Caco-2 (cell line): Measurements from ENCODE around the gene PRICKLE4. TPM values are rescaled to one million over a fixed set of nuclear protein-coding genes. Genes with fewer than 3 reads are reported as not detected.

ENCODE experiments used
- BruUV-seq: library from RNA; stranded (reverse); fragments of 400-500 nt; replicated peaks from 2 replicates; lab custom pipeline; 2021; lab: Mats Ljungman, UMichigan
- CTCF ChIA-PET: fragments of 300-600 bp; sonication (Branson Sonifier 250); formaldehyde crosslinking; loops from one replicate; lab custom pipeline; 2022; ENCODE audit warnings: antibody characterized with exemption; lab: Charles Lee
- POLR2A ChIA-PET: fragments of 300-600 bp; sonication (Branson Sonifier 250); formaldehyde crosslinking; loops from one replicate; lab custom pipeline; 2022; ENCODE audit warnings: antibody characterized with exemption; lab: Charles Lee
- DNase-seq, 2 experiments: peaks; one replicate each; pipeline versions ENCODE4 v3.0.0 to v3.0.0-alpha.2; 2020 to 2022
- H3K27me3 ChIP-seq: replicated peaks from 2 replicates; pipeline ENCODE4 v1.6.0; 2011; ENCODE audit warnings: low read length; ENCODE audit not compliant: control insufficient read depth, insufficient read depth
- H3K36me3 ChIP-seq: 2 replicates; pipeline ENCODE4 v1.5.1; 2011; ENCODE audit warnings: low read length; ENCODE audit not compliant: control insufficient read depth, insufficient read depth
- H3K4me1 ChIP-seq: fragments of 250-450 bp; sonication (Bioruptor Pico); 2 replicates; pipeline ENCODE4 v1.5.1; 2020; ENCODE audit warnings: mild to moderate bottlenecking
- H3K4me3 ChIP-seq: 2 replicates; pipeline ENCODE4 v1.5.1; 2011; ENCODE audit warnings: low read depth, mild to moderate bottlenecking, control low read depth, low read length
- H3K9me3 ChIP-seq: fragments of 250-450 bp; sonication (Bioruptor Pico); 2 replicates; pipeline ENCODE4 v1.5.1; 2020; ENCODE audit warnings: mild to moderate bottlenecking, moderate library complexity
- H3K27ac Mint-ChIP-seq: one replicate; pipeline ENCODE4 v1.8.0; 2022; ENCODE audit warnings: mixed read lengths; ENCODE audit not compliant: unreplicated experiment
- H3K27me3 Mint-ChIP-seq: one replicate; pipeline ENCODE4 v1.8.0; 2022; ENCODE audit warnings: mixed read lengths; ENCODE audit not compliant: insufficient read depth, unreplicated experiment
- H3K36me3 Mint-ChIP-seq: one replicate; pipeline ENCODE4 v1.8.0; 2022; ENCODE audit warnings: mild to moderate bottlenecking, mixed read lengths; ENCODE audit not compliant: insufficient read depth, unreplicated experiment
- H3K4me1 Mint-ChIP-seq: one replicate; pipeline ENCODE4 v1.8.0; 2022; ENCODE audit warnings: low read depth, mixed read lengths; ENCODE audit not compliant: unreplicated experiment
- H3K4me3 Mint-ChIP-seq: one replicate; pipeline ENCODE4 v1.8.0; 2022; ENCODE audit warnings: mild to moderate bottlenecking, moderate library complexity, mixed read lengths; ENCODE audit not compliant: unreplicated experiment
- H3K9me3 Mint-ChIP-seq: one replicate; pipeline ENCODE4 v1.8.0; 2022; ENCODE audit warnings: mixed read lengths; ENCODE audit not compliant: unreplicated experiment
- intact Hi-C: fragments of 100-400 bp; cut with micrococcal nuclease; formaldehyde crosslinking; loops from one replicate; pipeline ENCODE4 v1.10.0; 2022; ENCODE audit not compliant: unreplicated experiment
- total RNA-seq: library from RNA; stranded (reverse); gene quantifications from 2 replicates; pipeline ENCODE4 v1.2.3, GENCODE V29; 2022
- TF ChIP-seq, protein P1 (sequence below), 2 experiments: fragments of 200-600 bp in 1 of 2; IDR thresholded peaks; 1 replicate in 1 of 2; 2 replicates in 1 of 2; pipeline versions ENCODE4 v1.5.1 to v1.8.0; 2011 to 2022; ENCODE audit warnings: antibody characterized with exemption in 1 of 2, control low read depth in 1 of 2, inconsistent platforms in 1 of 2, low read depth in 1 of 2, low read length in 1 of 2, mild to moderate bottlenecking in 1 of 2, moderate library complexity in 1 of 2; ENCODE audit not compliant: insufficient read depth in 1 of 2, severe bottlenecking in 1 of 2, unreplicated experiment in 1 of 2

Gene PRICKLE4
- total RNA-seq, 1 experiment from 2014 or later: 2.8 TPM

DNA sequence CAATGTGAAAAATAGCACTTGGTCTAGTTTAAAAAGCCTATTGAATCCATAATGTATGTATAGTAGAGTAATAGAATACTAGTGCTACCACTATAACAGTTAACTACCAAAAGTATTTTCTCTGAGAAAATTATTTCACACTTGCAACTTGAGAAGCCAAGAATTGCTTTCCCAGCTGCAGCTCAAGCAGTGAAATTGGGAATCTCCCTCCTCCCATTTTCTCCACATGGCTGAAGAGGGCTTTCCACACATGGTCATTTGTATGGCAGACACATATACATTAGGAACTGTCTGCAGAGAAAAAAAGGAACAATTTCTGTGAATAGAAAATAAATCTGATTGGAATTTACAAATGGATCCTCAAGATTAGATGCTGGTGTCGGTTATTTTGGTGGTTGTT is 41.4 kb downstream of the PRICKLE4 start:
- no TSS peak for BruUV-seq
- no peak overlapping the region for H3K27ac Mint-ChIP-seq
- TF ChIP-seq, protein P1, sequence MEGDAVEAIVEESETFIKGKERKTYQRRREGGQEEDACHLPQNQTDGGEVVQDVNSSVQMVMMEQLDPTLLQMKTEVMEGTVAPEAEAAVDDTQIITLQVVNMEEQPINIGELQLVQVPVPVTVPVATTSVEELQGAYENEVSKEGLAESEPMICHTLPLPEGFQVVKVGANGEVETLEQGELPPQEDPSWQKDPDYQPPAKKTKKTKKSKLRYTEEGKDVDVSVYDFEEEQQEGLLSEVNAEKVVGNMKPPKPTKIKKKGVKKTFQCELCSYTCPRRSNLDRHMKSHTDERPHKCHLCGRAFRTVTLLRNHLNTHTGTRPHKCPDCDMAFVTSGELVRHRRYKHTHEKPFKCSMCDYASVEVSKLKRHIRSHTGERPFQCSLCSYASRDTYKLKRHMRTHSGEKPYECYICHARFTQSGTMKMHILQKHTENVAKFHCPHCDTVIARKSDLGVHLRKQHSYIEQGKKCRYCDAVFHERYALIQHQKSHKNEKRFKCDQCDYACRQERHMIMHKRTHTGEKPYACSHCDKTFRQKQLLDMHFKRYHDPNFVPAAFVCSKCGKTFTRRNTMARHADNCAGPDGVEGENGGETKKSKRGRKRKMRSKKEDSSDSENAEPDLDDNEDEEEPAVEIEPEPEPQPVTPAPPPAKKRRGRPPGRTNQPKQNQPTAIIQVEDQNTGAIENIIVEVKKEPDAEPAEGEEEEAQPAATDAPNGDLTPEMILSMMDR (IDR thresholded peaks at IDR 0.05; ENCODE audit: insufficient read depth in 1 of 2, low read depth in 1 of 2, low read length in 1 of 2, severe bottlenecking in 1 of 2, unreplicated experiment in 1 of 2): no peak
- DNase-seq: no peak
- no peaks in the 10 kb centered on the region for H3K4me1 ChIP-seq
- no peaks in the 10 kb centered on the region for H3K9me3 ChIP-seq
- intact Hi-C loops: no loop called here
- H3K4me3 ChIP-seq: no peak overlapping the region
- H3K27me3 ChIP-seq: no peaks in the 10 kb centered on the region
- no peaks in the 10 kb centered on the region for H3K9me3 Mint-ChIP-seq
- H3K4me1 Mint-ChIP-seq: peaks cover 8% of the 10 kb centered on the region
- CTCF ChIA-PET: no interaction called here
- no peak overlapping the region for H3K4me3 Mint-ChIP-seq
- H3K36me3 ChIP-seq: no peaks in the 10 kb centered on the region
- no peaks in the 10 kb centered on the region for H3K36me3 Mint-ChIP-seq
- POLR2A ChIA-PET: no interaction called here
- H3K27me3 Mint-ChIP-seq: no peaks in the 10 kb centered on the region

DNA sequence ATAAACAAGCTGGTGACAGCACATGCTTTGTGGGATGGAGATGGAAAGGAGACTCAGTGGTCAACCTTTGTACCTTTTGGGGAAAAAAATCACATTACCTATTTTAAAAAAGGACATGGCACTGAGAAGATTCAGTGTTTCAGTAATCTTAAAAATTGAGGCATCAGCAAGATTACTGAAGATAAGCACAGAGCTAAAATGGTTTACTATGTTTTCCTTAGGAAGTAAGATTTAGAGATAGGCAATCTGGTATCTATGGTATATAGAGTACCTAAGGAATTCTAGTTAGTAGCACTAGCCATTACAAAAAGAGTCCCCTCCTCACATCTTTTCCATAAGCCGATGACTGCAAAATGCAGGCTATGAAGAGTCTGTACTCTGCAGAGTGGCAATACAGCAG is 42.6 kb downstream of the PRICKLE4 start:
- intact Hi-C loops: no loop called here
- Histone ChIP-seq H3K27me3 (no peaks in the 10 kb centered on the region), H3K9me3 (no peaks in the 10 kb centered on the region), H3K4me1 (no peaks in the 10 kb centered on the region), H3K4me3 (no peak overlapping the region), H3K36me3 (no peaks in the 10 kb centered on the region)
- Mint-ChIP-seq H3K27ac (no peak overlapping the region), H3K27me3 (no peaks in the 10 kb centered on the region), H3K36me3 (no peaks in the 10 kb centered on the region), H3K4me1 (peaks cover 8% of the 10 kb centered on the region), H3K4me3 (no peak overlapping the region), H3K9me3 (no peaks in the 10 kb centered on the region)
- no peak for DNase-seq
- no TSS peak for BruUV-seq
- ChIA-PET POLR2A (no interaction called here), CTCF (no interaction called here)
- TF ChIP-seq, protein P1 (IDR thresholded peaks at IDR 0.05; ENCODE audit: insufficient read depth in 1 of 2, low read depth in 1 of 2, low read length in 1 of 2, severe bottlenecking in 1 of 2, unreplicated experiment in 1 of 2): no peak

DNA sequence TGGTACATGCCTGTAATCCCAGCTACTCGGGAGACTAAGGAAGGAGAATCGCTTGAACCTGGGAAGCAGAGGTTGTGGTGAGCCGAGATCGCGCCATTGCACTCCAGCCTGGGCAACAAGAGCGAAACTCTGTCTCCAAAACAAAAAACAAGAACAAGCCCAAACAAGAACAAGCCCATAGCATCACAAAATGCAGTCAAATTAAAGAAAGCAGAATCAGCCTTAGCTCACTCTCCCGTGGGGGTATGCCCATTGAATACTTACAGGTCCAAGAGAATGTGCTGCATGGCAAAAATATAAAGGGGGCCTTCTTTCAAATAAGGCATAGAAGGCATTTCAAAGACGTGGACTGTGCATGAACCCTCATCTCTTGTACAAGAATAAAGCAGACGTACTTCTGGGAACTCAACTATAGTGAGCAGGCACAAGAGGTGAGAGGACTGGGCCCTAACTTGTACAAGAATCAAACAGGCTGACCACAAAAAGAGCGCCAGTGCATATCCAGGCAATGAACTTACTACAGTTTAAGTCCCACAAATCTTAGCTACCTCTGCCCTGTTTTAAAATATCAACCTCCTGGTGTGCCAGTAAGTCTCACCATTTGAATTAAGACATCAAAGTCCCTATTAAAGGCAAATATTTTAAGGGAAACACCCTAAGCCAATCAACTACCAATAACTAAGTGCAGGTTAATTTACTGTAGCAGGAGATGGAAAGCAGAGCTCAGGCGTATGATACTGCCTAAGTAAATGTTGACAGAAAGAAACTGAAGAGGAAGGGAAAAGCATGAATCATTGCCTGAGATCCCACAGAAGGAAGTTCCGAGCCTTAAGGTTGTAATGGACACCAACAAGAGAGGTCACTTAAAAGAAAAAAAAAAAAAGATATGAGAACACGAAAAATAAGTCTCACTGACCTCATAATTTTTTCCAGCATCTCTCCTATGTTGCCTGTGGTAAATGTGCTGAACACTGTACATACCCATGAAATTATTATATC is 44.3 kb downstream of the PRICKLE4 start:
- no peaks in the 10 kb centered on the region for H3K27me3 ChIP-seq
- H3K27ac Mint-ChIP-seq: no peak overlapping the region
- ChIA-PET POLR2A (no interaction called here), CTCF (interaction anchor here (1.2 kb wide), 1 partner anchor 96 kb away, joined by 3 read pairs; the partner anchor contains the start of genes BYSL and MED20)
- H3K4me3 ChIP-seq: no peak overlapping the region
- no TSS peak for BruUV-seq
- H3K4me3 Mint-ChIP-seq: no peak overlapping the region
- no peaks in the 10 kb centered on the region for H3K36me3 ChIP-seq
- TF ChIP-seq, protein P1 (IDR thresholded peaks at IDR 0.05; ENCODE audit: insufficient read depth in 1 of 2, low read depth in 1 of 2, low read length in 1 of 2, severe bottlenecking in 1 of 2, unreplicated experiment in 1 of 2): no peak
- no peaks in the 10 kb centered on the region for H3K27me3 Mint-ChIP-seq
- H3K4me1 ChIP-seq: no peaks in the 10 kb centered on the region
- H3K9me3 Mint-ChIP-seq: no peaks in the 10 kb centered on the region
- H3K4me1 Mint-ChIP-seq: peaks cover 8% of the 10 kb centered on the region
- DNase-seq: no peak
- intact Hi-C loops: no loop called here
- H3K9me3 ChIP-seq: no peaks in the 10 kb centered on the region
- no peaks in the 10 kb centered on the region for H3K36me3 Mint-ChIP-seq
